ENCODE data around the gene CHCHD5.
"Not testable (repeated sequence)": the region's sequence is repeated elsewhere in the genome, so short reads cannot be mapped to it uniquely, and the experiment has no call there.

The CHCHD5 gene

GRCh38 chr2:112584134-112584890 is at the start of gene CHCHD5:
CHCHD5 (plus strand) TSS chr2:112584609; CDS start chr2:112584648, 39 bp downstream.
- H3K4me3 ChIP-seq (ENCODE audit: low read depth, low read length): peak within 1 kb of the TSS; percentile 82
- TF ChIP-seq CTCF (IDR thresholded peaks at IDR 0.05; ENCODE audit: control insufficient read depth, extremely low read depth, insufficient read depth): peak; percentile 14; the same call in 1 of the 2 replicates
- DNase-seq (ENCODE audit: low read depth): peak; percentile 84

GRCh38 chr2:112534826-112535225 is 49.6 kb upstream of the CHCHD5 start:
- DNase-seq (ENCODE audit: low read depth): no peak
- no peak for TF ChIP-seq CTCF (IDR thresholded peaks at IDR 0.05; ENCODE audit: control insufficient read depth, extremely low read depth, insufficient read depth)
- no peak overlapping the region for H3K4me3 ChIP-seq (ENCODE audit: low read depth, low read length)

- DNase-seq (ENCODE audit: low read depth); H3K4me3 ChIP-seq (ENCODE audit: low read depth, low read length): not testable (repeated sequence)
Observed at GRCh38 chr2:112536665-112537064, 47.7 kb upstream of the CHCHD5 start.

GRCh38 chr2:112539306-112539705 is 45.1 kb upstream of the CHCHD5 start:
- no peak overlapping the region for H3K4me3 ChIP-seq (ENCODE audit: low read depth, low read length)
- TF ChIP-seq CTCF (IDR thresholded peaks at IDR 0.05; ENCODE audit: control insufficient read depth, extremely low read depth, insufficient read depth): no peak
- DNase-seq (ENCODE audit: low read depth): no peak

GRCh38 chr2:112540906-112541305 is 43.5 kb upstream of the CHCHD5 start:
- no peak for DNase-seq (ENCODE audit: low read depth)
- H3K4me3 ChIP-seq (ENCODE audit: low read depth, low read length): peak overlapping the region; percentile 84
- TF ChIP-seq CTCF (IDR thresholded peaks at IDR 0.05; ENCODE audit: control insufficient read depth, extremely low read depth, insufficient read depth): no peak

GRCh38 chr2:112541315-112542122 is 42.9 kb upstream of the CHCHD5 start:
- no peak for TF ChIP-seq CTCF (IDR thresholded peaks at IDR 0.05; ENCODE audit: control insufficient read depth, extremely low read depth, insufficient read depth)
- no peak for DNase-seq (ENCODE audit: low read depth)
- H3K4me3 ChIP-seq (ENCODE audit: low read depth, low read length): peak overlapping the region; percentile 84

Data from LNCaP clone FGC (cell line).